Chondrocyte (in vitro differentiated cells): Measurements from ENCODE around the gene CEACAM21. TPM values are rescaled to one million over a fixed set of nuclear protein-coding genes. Genes with fewer than 3 reads are reported as not detected.
A peak's percentile ranks its signal among the peaks of the same experiment; 100 is the strongest.

Source experiments
- DNase-seq: peaks from one replicate; pipeline ENCODE4 v3.0.0; 2021; ENCODE audit warnings: mixed read lengths, low spot score
- H3K27ac Mint-ChIP-seq: one replicate; pipeline ENCODE4 v1.8.0; 2021; ENCODE audit warnings: mild to moderate bottlenecking, moderate library complexity, mixed read lengths; ENCODE audit not compliant: unreplicated experiment
- H3K27me3 Mint-ChIP-seq: 2 replicates; pipeline ENCODE4 v1.8.0; 2021; ENCODE audit warnings: low read depth, mixed read lengths
- H3K36me3 Mint-ChIP-seq: 2 replicates; pipeline ENCODE4 v1.8.0; 2021; ENCODE audit warnings: low read depth, mixed read lengths
- H3K4me1 Mint-ChIP-seq: 2 replicates; pipeline ENCODE4 v1.8.0; 2021; ENCODE audit warnings: low read depth, mild to moderate bottlenecking, mixed read lengths
- H3K4me3 Mint-ChIP-seq: one replicate; pipeline ENCODE4 v1.8.0; 2021; ENCODE audit warnings: mild to moderate bottlenecking, moderate library complexity, mixed read lengths; ENCODE audit not compliant: unreplicated experiment
- H3K9me3 Mint-ChIP-seq: 2 replicates; pipeline ENCODE4 v1.8.0; 2021; ENCODE audit warnings: low read depth, mixed read lengths
- CTCF ChIP-seq: fragments of 200-600 bp; sonication (generic); IDR thresholded peaks from 2 replicates; pipeline ENCODE4 v1.5.0; 2021; ENCODE audit warnings: antibody characterized with exemption, mild to moderate bottlenecking, moderate library complexity
- total RNA-seq: library from RNA; stranded (reverse); gene quantifications from 3 replicates; pipeline ENCODE4 v1.2.1, GENCODE V29; 2021

CEACAM21 gene
- total RNA-seq, 1 donor from 2014 or later = not detected

DNA sequence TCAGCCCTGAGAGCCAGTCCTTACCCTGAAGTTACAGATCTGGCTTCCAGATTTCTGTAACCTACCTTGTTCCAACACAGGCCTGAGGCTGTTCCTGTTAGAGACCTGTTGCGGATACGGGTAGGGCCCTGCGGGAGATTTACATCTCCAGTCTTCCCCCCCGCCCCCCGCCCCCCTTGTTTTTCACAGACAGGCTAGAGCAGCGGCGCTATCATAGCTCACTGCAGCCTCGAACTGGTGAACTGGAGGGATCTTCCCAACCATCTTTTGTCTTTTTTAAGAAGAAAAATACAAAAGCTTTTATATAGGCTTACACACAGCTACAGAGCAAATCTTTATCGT is 10.6 kb upstream of the CEACAM21 start:
- Mint-ChIP-seq H3K27me3 (peaks cover 34% of the 10 kb centered on the region), H3K9me3 (peaks cover 6% of the 10 kb centered on the region), H3K4me3 (no peak overlapping the region), H3K27ac (no peak overlapping the region), H3K36me3 (no peaks in the 10 kb centered on the region), H3K4me1 (no peaks in the 10 kb centered on the region)
- DNase-seq = no peak
- TF ChIP-seq CTCF = no peak

DNA sequence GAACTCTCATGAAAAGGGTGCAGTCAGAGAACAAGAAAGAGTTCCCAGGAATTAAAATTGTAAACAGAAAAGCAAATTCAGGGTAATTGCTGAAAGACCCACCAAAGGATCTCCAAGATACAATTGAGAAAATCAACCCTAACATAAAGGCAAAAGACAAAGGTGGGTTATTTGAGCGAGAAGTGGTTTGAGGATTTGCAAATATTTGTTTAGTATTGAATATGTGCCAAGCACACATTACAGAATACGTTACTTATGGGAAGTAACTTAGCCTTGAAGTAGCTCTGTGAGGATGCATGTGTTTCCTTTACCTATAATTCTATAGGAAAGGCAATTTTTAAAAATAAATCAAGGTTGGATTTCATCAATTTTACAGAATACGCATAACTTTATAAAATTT is 10.0 kb upstream of the CEACAM21 start:
- Mint-ChIP-seq H3K27me3 (peaks cover 37% of the 10 kb centered on the region), H3K36me3 (no peaks in the 10 kb centered on the region), H3K27ac (no peak overlapping the region), H3K4me3 (no peak overlapping the region), H3K4me1 (no peaks in the 10 kb centered on the region), H3K9me3 (peaks cover 6% of the 10 kb centered on the region)
- no peak for DNase-seq
- no peak for TF ChIP-seq CTCF

- Mint-ChIP-seq H3K27me3 (peaks cover 41% of the 10 kb centered on the region), H3K4me3 (no peak overlapping the region), H3K36me3 (no peaks in the 10 kb centered on the region), H3K9me3 (peaks cover 6% of the 10 kb centered on the region), H3K4me1 (no peaks in the 10 kb centered on the region), H3K27ac (no peak overlapping the region)
- DNase-seq = no peak
- no peak for TF ChIP-seq CTCF
These were observed 6.3 kb upstream of the CEACAM21 start for GRCh38 chr19:41569481-41570150.

DNA sequence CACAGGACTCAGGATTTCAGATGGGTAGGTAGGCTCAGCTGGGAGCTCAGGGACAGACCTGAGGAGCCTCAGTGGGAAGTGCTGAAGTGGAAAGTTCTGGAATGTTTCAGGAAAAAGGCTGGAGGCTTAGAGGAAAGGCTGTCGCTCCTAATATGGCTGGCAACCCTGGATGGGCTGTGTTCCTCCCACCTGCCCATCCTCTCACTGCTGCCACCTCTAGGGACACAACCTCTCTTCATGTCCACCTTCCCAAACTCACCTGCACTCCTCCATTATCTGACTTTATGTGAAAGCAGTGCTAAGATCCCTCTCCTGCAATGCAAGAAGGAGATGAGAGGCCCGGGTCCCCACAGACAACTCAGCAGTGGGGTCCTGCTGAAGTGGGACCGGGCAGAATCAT is 5.8 kb upstream of the CEACAM21 start:
- H3K27ac Mint-ChIP-seq = no peak overlapping the region
- peaks cover 6% of the 10 kb centered on the region for H3K9me3 Mint-ChIP-seq
- H3K4me1 Mint-ChIP-seq = no peaks in the 10 kb centered on the region
- no peak for DNase-seq
- H3K4me3 Mint-ChIP-seq = no peak overlapping the region
- no peaks in the 10 kb centered on the region for H3K36me3 Mint-ChIP-seq
- H3K27me3 Mint-ChIP-seq = peaks cover 41% of the 10 kb centered on the region
- TF ChIP-seq CTCF = no peak

- H3K27me3 Mint-ChIP-seq = peaks cover 41% of the 10 kb centered on the region
- peaks cover 6% of the 10 kb centered on the region for H3K9me3 Mint-ChIP-seq
- H3K4me1 Mint-ChIP-seq = no peaks in the 10 kb centered on the region
- no peak for DNase-seq
- TF ChIP-seq CTCF = peak; percentile 88
- no peaks in the 10 kb centered on the region for H3K36me3 Mint-ChIP-seq
- no peak overlapping the region for H3K27ac Mint-ChIP-seq
- no peak overlapping the region for H3K4me3 Mint-ChIP-seq
These were observed 5.3 kb upstream of the CEACAM21 start for GRCh38 chr19:41570639-41571112.
